ENCODE data around the gene SAPCD2.
A peak's percentile ranks its signal among the peaks of the same experiment; 100 is the strongest.
"Not testable (repeated sequence)": the region's sequence is repeated elsewhere in the genome, so short reads cannot be mapped to it uniquely, and the experiment has no call there.

Gene SAPCD2

GRCh38 chr9:137063311-137064026 is 6.9 kb downstream of the SAPCD2 start:
- DNase-seq, result no peak

- DNase-seq, result not testable (repeated sequence)
These were observed 7.6 kb downstream of the SAPCD2 start for GRCh38 chr9:137062798-137063197.

DNA sequence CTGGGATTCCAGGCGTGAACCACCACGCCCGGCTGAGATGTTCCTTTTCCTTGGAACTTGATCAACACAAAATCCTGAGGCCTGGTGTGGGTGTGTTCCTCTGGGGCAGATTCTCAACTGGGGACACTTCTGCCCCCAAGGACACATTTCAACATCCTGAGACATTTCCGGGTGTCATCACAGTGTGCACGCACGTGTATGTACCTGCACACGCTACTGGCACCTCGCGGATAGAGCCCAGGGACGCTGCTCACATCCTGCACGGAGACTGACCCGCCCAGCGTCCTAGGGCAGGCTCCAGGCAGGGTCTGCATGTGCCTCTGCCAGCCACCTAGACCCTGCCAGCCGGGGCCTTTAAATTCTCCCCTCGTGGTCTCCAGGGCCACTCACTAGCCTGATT is 8.0 kb downstream of the SAPCD2 start:
- no peak for DNase-seq

DNA sequence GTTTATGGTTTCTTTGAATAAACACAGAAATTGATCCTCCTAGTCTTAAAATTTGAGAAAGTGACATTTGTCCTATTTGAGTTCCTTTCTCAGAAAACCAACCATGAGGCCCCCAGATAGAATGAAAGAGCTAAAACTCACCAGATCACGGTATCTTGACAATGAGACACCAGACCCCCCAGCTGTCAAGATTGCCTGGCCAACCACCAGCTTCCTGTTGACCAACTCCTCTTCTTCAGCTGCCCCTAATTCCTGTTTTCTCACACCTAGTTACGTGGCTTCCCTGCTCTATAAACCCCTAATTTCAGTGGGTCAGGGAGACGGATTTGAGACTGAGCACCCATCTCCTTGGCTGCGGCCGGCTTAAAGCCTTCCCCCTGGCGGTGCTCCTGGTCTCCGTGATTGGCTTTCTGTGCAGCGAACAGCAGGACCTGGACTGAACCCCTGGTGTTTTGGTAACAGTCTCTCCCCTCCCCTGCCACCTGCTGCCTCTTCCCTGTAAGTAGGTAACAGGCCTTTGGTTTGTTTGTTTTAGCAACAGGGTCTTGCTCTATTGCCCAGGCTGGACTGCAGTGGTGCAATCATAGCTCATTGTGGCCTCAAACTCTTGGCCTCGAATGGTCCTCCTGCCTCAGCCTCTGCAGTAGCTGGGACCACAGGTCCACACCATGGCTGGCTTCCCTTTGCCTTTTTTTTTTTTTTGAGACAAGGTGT is 11.7 kb downstream of the SAPCD2 start:
- no peak for DNase-seq

- peak in 1 of 2 experiments; percentile 63 for DNase-seq
These were observed 12.8 kb downstream of the SAPCD2 start for GRCh38 chr9:137057545-137057944.

DNA sequence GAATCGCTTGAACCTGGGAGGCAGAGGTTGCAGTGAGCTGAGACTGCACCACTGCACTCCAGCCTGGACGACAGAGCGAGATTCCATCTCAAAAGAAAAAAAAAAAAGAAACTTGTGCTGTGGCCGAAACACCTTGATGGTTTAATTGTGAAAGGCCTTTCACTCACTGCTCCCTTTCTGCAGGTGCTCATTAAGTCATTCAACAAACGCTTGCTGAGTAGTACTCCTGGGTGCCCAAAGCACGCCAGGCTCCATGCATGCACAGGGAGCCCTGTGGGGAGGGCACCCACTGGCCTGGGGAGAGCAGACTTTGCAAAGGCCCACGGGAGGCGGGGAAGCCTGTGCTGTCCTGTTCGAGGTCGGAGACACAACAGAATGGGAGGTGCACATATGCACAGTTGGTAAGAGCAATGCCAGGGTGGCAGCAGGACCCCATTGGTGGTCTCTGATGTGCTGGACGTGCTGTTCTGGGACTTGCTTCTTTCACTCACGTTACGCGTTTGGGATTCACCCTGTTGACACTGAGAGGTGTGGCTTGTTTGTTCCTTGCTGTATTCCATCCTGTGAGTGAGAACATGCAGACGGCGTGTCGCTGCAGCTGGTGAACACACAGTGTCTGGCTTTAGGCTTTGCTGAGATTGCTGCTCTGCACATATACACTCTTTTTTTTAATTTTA is 13.5 kb downstream of the SAPCD2 start:
- DNase-seq, result no peak

- no peak for DNase-seq
These were observed 14.7 kb downstream of the SAPCD2 start for GRCh38 chr9:137055385-137056364.

- no peak for DNase-seq
These were observed 15.4 kb downstream of the SAPCD2 start for GRCh38 chr9:137054932-137055384.

GRCh38 chr9:137053944-137054931 is 16.1 kb downstream of the SAPCD2 start, which contains the start of gene ENTPD2:
TSS of gene ENTPD2 (minus strand) at chr9:137054061. CDS start at chr9:137053997, 64 bp downstream.
- peak; percentile 16 to 29 for DNase-seq

DNA sequence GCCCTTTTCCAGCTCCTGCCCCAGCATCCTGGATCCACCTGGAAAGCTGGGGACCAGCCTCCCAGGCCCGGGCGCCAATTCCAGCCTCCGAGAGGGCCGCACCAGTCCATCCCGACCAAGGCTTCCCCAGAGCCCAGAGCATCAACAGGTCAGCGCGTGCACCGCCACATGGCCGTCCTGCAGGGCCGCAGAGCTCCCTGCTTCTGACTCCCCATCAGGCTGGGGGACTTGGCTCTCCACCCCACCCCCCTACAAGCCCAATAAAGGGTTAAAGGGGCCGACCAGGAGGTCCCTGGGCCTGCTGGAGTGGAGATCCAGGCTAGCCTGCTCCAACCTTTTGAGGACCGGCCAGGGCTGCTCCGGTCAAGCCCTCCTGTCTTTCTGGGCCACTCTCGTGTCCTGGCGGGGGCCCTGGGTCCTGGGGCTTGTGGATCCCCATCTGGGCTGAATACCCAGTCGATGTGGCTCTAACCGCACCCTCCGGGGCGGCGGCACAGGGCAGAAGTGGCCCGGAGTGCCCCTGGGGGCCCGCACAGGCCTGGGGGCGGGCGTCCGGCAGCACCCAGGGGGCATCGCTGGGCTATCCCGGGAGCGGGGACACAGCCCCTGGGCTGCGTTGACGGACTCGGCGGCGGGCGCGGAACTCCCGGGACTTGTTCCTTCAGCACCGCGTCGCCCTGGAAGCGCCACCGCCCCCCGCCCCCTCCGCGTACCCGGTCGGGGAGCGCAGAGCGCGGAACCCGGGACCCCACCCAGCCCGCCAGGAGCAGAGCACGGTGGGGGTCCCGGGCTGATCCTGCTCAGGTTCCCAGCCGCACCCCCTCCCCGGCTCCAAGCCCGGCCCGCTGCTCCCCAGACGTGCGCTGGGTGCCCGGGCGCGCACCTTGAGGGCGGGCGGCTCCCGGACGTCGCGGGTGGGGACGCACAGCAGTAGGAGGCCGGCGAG is 17.1 kb downstream of the SAPCD2 start:
- DNase-seq, result no peak

GRCh38 chr9:137052293-137052692 is 18.1 kb downstream of the SAPCD2 start:
- no peak for DNase-seq

GRCh38 chr9:137051145-137051724 is 19.1 kb downstream of the SAPCD2 start:
- no peak for DNase-seq

- DNase-seq, result no peak
These were observed 19.8 kb downstream of the SAPCD2 start for GRCh38 chr9:137050570-137050969.

DNA sequence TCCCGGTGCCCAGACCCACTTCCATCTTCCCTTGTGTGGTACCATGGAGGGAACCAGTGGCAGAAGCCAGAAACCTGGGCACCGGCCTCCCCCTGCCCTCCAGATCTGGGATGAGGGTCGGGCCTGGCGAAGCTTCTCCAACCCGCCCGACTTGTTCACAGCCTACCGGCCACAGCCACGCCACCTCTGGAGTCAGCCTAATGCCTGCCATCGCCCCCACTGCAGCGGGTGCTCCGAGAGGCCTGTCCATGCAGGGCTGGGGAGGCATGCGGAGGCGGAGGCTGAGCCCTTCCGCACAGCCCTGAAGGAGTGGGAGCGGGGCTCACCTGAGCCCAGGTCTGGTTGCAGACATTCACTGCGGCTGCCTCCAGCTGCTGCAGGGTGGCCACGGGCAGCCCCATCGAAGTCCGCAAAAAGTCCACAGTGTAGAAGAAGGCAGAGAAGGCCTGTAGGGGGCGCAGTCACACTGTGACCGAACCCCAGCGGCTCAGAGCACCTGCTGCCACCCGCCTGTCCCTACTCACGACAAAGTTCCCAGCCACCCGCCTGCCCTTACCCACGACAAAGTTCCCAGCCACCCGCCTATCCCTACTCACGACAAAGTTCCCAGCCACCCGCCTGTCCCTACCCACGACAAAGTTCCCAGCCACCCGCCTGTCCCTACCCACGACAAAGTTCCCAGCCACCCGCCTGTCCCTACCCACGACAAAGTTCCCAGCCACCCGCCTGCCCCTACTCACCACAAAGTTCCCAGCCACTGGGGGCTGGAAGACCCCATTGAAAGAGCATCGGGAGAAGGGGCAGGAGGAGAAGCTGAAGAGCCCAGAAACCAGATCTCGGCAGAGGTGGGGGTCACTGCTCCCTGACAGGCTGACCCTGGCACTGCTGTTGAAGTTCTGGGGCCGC is 20.6 kb downstream of the SAPCD2 start:
- peak in 1 of 2 experiments; percentile 20 for DNase-seq

DNA sequence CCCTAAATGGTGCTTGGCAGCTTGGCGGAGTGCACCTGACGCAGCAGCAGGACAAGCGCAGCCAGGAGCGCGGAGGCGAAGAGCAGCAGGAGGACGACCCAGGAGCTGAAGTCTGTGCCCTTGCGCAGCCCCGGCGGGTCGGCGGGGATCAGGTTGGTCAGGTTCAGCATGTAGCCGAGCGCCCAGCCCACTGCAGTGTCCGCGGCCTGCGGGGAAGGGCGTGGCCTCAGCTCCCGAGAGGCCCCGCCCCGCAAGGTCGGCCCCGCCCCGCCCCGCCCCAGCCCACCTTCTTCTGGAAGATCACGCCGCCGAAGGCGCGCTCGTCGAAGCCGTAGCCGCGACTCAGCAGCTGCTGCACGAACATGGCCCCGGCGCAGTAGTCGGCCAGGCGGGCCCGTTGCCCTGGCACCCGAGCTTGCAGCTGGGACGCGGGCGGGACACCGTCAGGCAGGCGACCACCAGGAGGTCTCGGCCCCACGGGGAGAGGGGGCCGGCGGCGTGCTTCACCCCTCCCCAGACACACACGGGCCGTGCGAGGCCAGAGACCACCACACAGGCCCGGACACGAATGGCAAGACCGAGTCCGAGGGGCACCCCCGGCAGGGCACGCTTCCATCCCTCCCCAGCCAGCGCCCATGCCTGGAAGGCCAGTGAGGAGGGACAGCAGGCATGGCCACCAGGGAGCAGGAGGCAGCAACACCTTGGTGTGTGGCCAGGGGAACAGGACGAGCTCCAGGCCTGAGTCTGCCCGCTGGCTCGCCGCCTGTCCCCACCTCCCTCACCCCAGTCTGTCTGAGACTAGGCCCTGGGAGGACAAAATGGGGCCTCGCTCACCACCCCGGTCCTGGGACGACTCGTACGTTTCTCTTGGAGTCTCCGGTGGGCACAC is 21.5 kb downstream of the SAPCD2 start:
- no peak for DNase-seq

DNA sequence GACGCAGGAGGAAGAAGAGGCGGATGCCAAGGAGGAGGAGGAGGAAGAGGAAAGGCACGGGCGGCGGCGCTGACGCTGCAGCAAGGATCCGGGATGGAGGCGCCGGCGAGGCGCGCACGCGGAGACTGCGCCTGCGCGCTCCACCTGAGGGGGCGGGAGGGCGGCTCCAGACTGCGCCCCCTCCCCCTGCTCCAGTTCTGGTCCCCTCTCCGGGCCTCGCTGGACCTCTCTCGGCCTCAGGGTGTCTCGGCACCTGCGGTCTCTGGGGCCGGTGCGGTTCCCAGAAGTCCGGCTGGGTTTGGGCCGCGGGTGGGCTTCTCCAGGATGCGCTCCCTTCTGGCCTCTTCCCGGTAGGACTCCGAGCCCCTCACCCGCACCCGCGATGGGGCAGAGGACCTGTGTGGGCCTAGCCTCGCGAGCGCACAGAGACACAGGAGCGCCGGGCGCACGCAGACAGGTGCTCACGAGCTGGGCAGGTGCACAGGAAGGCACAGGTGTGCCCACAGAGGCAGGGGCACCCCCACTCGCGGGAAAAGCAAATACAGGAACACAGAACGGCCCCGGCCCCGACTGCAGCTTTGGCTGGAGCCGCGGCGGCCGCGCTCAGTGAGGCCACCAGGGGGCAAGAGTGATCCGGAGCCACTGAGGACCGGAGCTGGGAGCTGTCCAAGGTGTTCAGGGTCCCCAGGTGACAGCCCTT is 24.1 kb downstream of the SAPCD2 start, which contains the start of gene NPDC1:
Gene NPDC1, minus strand, starts transcription at position 90 of the 700 bp plus-strand sequence. CDS start 188 bp downstream, outside the sequence.
- DNase-seq, result peak; percentile 43 to 51

All from NCI-H187 (cell line).